IgD-negative memory B cell (primary cell): Measurements from ENCODE around the gene RPUSD3. TPM values are rescaled to one million over a fixed set of nuclear protein-coding genes. Genes with fewer than 3 reads are reported as not detected.

Experiments
- H3K27ac Mint-ChIP-seq, 3 donors: one replicate each; pipeline ENCODE4 v1.8.0; 2020 to 2022; ENCODE audit warnings: mild to moderate bottlenecking in 3 of 3, mixed read lengths in 3 of 3, moderate library complexity in 1 of 3
- H3K27me3 Mint-ChIP-seq: one replicate; pipeline ENCODE4 v1.8.0; 2021; ENCODE audit warnings: mixed read lengths
- H3K36me3 Mint-ChIP-seq: one replicate; pipeline ENCODE4 v1.8.0; 2020; ENCODE audit warnings: mild to moderate bottlenecking, mixed read lengths
- H3K4me1 Mint-ChIP-seq, 3 donors: one replicate each; pipeline ENCODE4 v1.8.0; 2020 to 2022; ENCODE audit warnings: mixed read lengths in 3 of 3, mild to moderate bottlenecking in 1 of 3
- H3K4me3 Mint-ChIP-seq, 4 donors: one replicate each; pipeline ENCODE4 v1.8.0; 2020 to 2022; ENCODE audit warnings: mild to moderate bottlenecking in 4 of 4, mixed read lengths in 4 of 4, moderate library complexity in 3 of 4
- H3K9me3 Mint-ChIP-seq, 3 donors: one replicate each; pipeline ENCODE4 v1.8.0; 2020 to 2021; ENCODE audit warnings: mixed read lengths in 3 of 3, mild to moderate bottlenecking in 1 of 3
- polyA plus RNA-seq: library from polyadenylated mRNA; unstranded; fragments of 300-500 nt; fragmentation: Illumina TruSeq; gene quantifications from one replicate; pipeline ENCODE4 v1.2.3, GENCODE V29; 2021

The RPUSD3 gene
- polyA plus RNA-seq, 1 donor from 2014 or later, result 57.9 TPM

DNA sequence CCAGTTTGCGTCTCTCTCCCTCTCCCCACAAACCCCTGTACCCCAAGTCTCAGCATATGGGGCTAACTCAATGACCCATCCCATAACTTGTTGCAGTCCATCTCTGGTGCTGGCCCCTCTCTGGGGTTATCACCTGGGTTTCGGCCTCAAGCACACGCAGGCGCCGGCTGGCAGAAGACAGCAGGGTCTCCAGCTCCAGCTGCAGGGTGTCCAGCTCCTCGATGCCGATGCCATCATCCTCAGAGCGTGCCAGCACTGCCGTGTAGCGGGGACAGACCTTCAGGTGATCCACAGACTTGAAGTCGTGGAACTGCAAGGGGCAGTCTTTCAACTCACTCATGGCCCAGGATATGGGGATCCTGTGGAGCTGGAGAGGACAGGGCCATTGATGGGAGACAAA is 52.7 kb downstream of the RPUSD3 start:
- Mint-ChIP-seq H3K36me3 (peaks cover 17% of the 10 kb centered on the region), H3K27me3 (no peaks in the 10 kb centered on the region), H3K4me3 (peak overlapping the region; percentile 45 to 97 (median 87)), H3K4me1 (peaks cover 21 to 40% (median 34%) of the 10 kb centered on the region in 3 donors), H3K27ac (peak overlapping the region; percentile 44 to 99 (median 75)), H3K9me3 (no peaks in the 10 kb centered on the region)

Other genes with a start within 250 kb of the RPUSD3 start
- 128 TPM for gene MTMR14, start 194.5 kb downstream of the RPUSD3 start, polyA plus RNA-seq
- gene CPNE9, start 140.2 kb downstream of the RPUSD3 start, polyA plus RNA-seq, result not detected
- gene BRPF1, start 112.3 kb downstream of the RPUSD3 start, polyA plus RNA-seq, result 14.2 TPM
- 20.7 TPM for gene OGG1, start 94.1 kb downstream of the RPUSD3 start, polyA plus RNA-seq
- 0.65 TPM for gene CAMK1, start 74.1 kb downstream of the RPUSD3 start, polyA plus RNA-seq
- gene TADA3, start 51.5 kb downstream of the RPUSD3 start, polyA plus RNA-seq, result 52.6 TPM
- 262 TPM for gene ARPC4, start 50.9 kb downstream of the RPUSD3 start, polyA plus RNA-seq
- gene TTLL3, start 33.7 kb downstream of the RPUSD3 start, polyA plus RNA-seq, result 10.5 TPM
- gene CIDEC, start 36.2 kb upstream of the RPUSD3 start, polyA plus RNA-seq, result 0.80 TPM
- 46.4 TPM for gene JAGN1, start 46.6 kb upstream of the RPUSD3 start, polyA plus RNA-seq
- gene IL17RE, start 58.8 kb upstream of the RPUSD3 start, polyA plus RNA-seq, result not detected
- 6.7 TPM for gene IL17RC, start 73.1 kb upstream of the RPUSD3 start, polyA plus RNA-seq
- gene CRELD1, start 89.8 kb upstream of the RPUSD3 start, polyA plus RNA-seq, result 17.7 TPM
- 2.0 TPM for gene PRRT3, start 108.4 kb upstream of the RPUSD3 start, polyA plus RNA-seq
- gene EMC3, start 142.8 kb upstream of the RPUSD3 start, polyA plus RNA-seq, result 69.2 TPM
- gene FANCD2, start 182.4 kb upstream of the RPUSD3 start, polyA plus RNA-seq, result 15.2 TPM